Subcutaneous adipose tissue (tissue), 4 donors: Measurements from ENCODE around the gene APOL3. TPM values are rescaled to one million over a fixed set of nuclear protein-coding genes. Genes with fewer than 3 reads are reported as not detected.

Experiments
- total RNA-seq, 4 donors: library from RNA; depleted of rRNA; stranded (reverse); fragments of >200 nt; gene quantifications; one replicate each; pipeline ENCODE4 v1.1.0, GENCODE V29; 2016
- TF ChIP-seq, protein P1 (sequence below): fragments of 450-650 bp; IDR thresholded peaks from one replicate; pipeline ENCODE4 v1.5.1; 2016; ENCODE audit warnings: low read depth, mild to moderate bottlenecking, control low read depth, antibody characterized with exemption, moderate library complexity

APOL3 gene
- total RNA-seq, 4 donors from 2014 or later = 99.3 to 166 (median 121) TPM

DNA sequence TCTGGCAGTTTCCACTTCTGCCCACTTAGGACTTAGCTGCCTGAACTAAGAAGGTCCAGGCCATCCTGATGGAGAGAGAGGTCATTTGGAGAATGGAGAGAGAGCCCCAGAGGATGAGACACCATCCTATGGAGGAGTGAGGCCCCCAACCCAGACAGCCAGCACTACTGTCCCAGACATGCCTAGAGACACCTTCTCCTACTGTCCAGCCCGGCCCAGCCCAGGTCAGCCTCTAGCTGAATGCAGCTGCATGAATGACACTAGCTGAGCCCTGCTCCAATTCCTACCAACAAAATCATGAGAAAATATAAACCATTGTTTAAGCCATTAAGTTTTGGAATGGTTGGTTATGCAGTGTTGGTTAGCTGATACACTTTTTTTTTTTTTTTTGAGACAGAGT, 47.4 kb downstream of the APOL3 start:
- TF ChIP-seq, protein P1, sequence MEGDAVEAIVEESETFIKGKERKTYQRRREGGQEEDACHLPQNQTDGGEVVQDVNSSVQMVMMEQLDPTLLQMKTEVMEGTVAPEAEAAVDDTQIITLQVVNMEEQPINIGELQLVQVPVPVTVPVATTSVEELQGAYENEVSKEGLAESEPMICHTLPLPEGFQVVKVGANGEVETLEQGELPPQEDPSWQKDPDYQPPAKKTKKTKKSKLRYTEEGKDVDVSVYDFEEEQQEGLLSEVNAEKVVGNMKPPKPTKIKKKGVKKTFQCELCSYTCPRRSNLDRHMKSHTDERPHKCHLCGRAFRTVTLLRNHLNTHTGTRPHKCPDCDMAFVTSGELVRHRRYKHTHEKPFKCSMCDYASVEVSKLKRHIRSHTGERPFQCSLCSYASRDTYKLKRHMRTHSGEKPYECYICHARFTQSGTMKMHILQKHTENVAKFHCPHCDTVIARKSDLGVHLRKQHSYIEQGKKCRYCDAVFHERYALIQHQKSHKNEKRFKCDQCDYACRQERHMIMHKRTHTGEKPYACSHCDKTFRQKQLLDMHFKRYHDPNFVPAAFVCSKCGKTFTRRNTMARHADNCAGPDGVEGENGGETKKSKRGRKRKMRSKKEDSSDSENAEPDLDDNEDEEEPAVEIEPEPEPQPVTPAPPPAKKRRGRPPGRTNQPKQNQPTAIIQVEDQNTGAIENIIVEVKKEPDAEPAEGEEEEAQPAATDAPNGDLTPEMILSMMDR = no peak

DNA sequence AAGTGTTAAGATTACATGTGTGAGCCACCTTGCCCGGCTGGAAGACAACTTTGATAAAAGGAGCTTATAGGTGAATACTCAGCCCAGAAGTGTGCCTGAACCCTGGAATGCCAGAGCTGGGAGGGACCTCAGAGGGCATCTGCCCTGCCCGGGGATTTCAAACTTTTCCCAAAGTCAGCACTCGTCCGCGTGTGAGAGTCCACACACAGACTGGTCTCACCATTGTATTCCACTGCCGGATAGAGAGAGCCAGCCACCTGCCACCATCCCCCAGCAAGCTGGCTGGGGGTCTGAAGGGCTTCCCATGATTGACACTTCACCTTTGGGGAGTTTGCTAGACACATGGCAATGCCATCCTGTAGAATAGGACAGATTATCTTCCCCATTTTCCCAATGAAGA, 49.2 kb downstream of the APOL3 start:
- TF ChIP-seq, protein P1 = no peak

DNA sequence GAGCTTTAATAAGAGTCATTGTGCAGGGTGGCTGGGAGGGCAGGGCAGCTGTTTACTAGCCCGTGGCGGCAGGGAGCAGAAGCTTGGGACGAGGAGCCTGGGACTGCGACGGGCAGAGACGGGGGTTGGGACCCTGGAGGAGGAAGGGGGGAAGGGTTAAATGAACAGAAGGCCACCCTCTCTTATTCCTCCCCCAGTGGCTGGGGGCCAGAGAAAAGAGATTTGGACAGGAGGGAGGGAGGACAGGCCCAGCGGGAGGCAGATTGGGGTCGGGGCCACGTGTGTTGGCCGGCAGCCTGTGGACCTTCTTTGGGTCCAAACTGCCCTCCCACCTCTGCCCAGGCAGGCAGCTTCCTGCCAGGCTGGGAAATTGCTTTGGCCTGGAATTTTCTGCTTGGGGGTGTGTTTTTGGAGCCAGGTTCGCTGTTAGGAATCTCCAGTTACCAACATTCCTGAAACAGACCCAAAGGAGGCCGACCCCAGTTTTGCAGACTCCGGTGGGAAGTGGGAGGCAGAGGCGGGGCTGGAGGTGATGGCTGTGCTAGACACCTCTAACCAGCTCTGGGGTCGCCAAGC, 50.2 kb downstream of the APOL3 start:
- TF ChIP-seq, protein P1 = no peak

DNA sequence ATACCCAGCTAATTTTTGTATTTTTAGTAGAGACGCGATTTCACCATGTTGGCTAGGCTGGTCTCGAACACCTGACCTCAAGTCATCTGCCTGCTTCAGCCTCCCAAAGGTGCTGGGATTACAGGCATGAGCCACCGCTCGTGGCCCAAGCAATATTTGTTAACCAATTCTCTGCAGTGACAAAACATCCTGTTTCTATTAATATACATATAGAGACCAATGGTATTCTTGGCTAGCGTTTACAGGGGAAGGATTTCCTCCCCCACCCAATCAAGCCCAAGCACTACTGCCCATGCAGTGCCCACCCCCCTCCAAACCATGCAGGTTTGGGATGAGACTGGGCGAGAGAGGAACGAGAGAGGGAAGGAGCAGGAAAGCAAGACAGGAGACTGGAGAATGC, 53.1 kb downstream of the APOL3 start:
- TF ChIP-seq, protein P1 = no peak

DNA sequence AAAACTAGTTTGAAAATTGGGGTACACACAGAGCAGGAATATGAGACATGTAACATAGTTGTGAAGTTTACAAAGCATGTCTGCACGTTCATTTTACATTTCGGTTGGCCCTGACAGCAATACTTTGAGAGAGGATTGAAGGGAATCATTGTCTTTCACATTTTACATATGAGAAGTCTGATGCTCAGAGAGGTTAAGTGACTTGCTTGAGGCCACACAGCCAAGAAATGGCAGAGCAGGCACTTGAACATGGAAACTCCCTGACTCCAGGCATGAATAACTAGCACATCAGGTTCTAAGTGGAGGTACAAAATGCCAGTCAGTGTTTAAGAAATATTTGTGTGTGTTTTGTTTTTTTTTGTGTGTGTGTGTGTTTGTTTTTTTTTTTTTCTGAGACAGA, 53.6 kb downstream of the APOL3 start:
- TF ChIP-seq, protein P1 = no peak

DNA sequence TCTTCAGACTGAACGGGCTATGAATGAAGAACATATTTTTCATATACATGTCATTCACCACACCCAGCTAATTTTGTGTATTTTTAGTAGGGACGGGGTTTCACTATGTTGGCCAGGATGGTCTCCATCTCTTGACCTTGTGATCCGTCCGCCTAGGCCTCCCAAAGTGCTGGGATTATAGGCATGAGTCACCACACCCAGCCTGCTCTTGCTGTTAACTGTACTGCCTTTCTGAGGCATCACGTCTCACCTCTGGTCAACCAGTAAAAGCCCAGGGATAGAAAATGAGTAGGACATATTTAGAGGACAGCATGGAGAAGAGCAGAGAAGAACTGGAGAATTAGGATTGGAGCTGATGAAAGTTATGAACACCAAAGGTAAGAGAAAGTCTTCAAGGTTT, 55.6 kb downstream of the APOL3 start:
- TF ChIP-seq, protein P1 = no peak

DNA sequence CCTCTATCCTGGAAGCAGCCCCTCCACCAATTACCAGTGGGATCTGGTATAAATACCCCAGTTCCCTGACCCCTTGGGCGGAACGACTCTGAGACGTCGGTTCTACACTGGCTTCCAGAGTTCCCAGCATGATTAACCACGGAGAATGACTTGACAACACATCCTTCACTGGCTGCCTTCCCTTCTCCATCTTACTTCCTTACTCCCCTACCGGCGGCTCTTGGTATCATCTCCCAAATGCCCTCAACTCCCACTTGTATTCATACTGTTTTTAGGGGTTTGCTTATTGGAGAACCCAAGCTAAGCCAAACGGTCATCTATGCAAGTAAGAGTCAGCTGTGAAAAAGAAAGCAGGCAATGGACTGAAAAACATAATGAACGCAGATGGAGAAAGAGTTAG, 56.1 kb downstream of the APOL3 start:
- TF ChIP-seq, protein P1 = no peak
